ENCODE results near the gene PICALM. TPM values are rescaled to one million over a fixed set of nuclear protein-coding genes. Genes with fewer than 3 reads are reported as not detected.

Gene PICALM
- total and polyA plus RNA-seq, 2 of the 13 experiments (the other 11 are each of a cell fraction or from before 2014, with no cell fraction given) = 97.6 to 154 TPM

GRCh38 chr11:86003654-86004053, 65.2 kb downstream of the PICALM start:
- ChIA-PET CTCF (ENCODE audit: low intra/inter-chr PET ratio, low total read pairs) (no interaction called here), POLR2A (no interaction called here)
- DNase-seq (ENCODE audit: low spot score) (no peak), ATAC-seq (no peak), FAIRE-seq (no peak)
- no TSS peak for BruUV-seq (replicated peaks)
- Histone ChIP-seq H3K4me2 (ENCODE audit: low read depth, low read length) (no peak overlapping the region), H3K9me3 (ENCODE audit: low read length) (no peaks in the 10 kb centered on the region), H3K4me1 (ENCODE audit: insufficient read depth, low read length) (no peaks in the 10 kb centered on the region), H3K27ac (ENCODE audit: extremely low read length, insufficient read depth, low read length) (no peak overlapping the region), H3K4me3 (replicated peaks in 1 of 3; ENCODE audit: insufficient read depth in 1 of 3, low read depth in 2 of 3, low read length in 3 of 3) (no peak overlapping the region), H3K9ac (ENCODE audit: insufficient read depth, low read depth, low read length) (no peak overlapping the region), H3K79me2 (ENCODE audit: insufficient read depth, low read length) (no peaks in the 10 kb centered on the region), H4K20me1 (ENCODE audit: insufficient read depth, low read length) (no peaks in the 10 kb centered on the region), H3K36me3 (replicated peaks in 1 of 2; ENCODE audit: control insufficient read depth in 1 of 2, insufficient read depth in 2 of 2, low read length in 2 of 2) (peaks cover 9 to 76% of the 10 kb centered on the region in 2 experiments), H2AFZ (ENCODE audit: low read length) (no peak overlapping the region), H3K27me3 (ENCODE audit: control insufficient read depth in 1 of 2, insufficient read depth in 2 of 2, low read length in 2 of 2) (no peaks in the 10 kb centered on the region)
- TF ChIP-seq SMAD3 (CRISPR knock-in tag; IDR thresholded peaks at IDR 0.05) (no peak), ZNF883 (CRISPR knock-in tag; IDR thresholded peaks at IDR 0.05; ENCODE audit: not compliant biosample characterization) (no peak), CENPX (CRISPR knock-in tag; IDR thresholded peaks at IDR 0.05) (no peak), CREM (IDR thresholded peaks at IDR 0.05) (no peak), CREM (CRISPR knock-in tag; IDR thresholded peaks at IDR 0.05) (no peak), ZNF280B (CRISPR knock-in tag; IDR thresholded peaks at IDR 0.05; ENCODE audit: borderline replicate concordance) (no peak), FOXM1 (CRISPR knock-in tag; IDR thresholded peaks at IDR 0.05) (no peak), DNMT1 (CRISPR knock-in tag; IDR thresholded peaks at IDR 0.05) (no peak), KDM3A (CRISPR knock-in tag; IDR thresholded peaks at IDR 0.05; ENCODE audit: low read depth) (no peak), KLF11 (CRISPR knock-in tag; IDR thresholded peaks at IDR 0.05) (no peak), CC2D1A (CRISPR knock-in tag; IDR thresholded peaks at IDR 0.05) (no peak), FOXJ3 (CRISPR knock-in tag; IDR thresholded peaks at IDR 0.05; ENCODE audit: borderline replicate concordance) (no peak), KMT2B (CRISPR knock-in tag; IDR thresholded peaks at IDR 0.05) (no peak), HDAC6 (IDR thresholded peaks at IDR 0.05; ENCODE audit: low read depth, low read length) (no peak), MXD1 (CRISPR knock-in tag; IDR thresholded peaks at IDR 0.05) (no peak), ZNF792 (CRISPR knock-in tag; IDR thresholded peaks at IDR 0.05) (no peak), GTF2F1 (IDR thresholded peaks at IDR 0.05; ENCODE audit: low read length) (no peak), NFIB (CRISPR knock-in tag; IDR thresholded peaks at IDR 0.05; ENCODE audit: borderline replicate concordance) (no peak), NBN (conservative IDR thresholded peaks at IDR 0.05) (no peak)
- TF ChIP-seq, protein P1, sequence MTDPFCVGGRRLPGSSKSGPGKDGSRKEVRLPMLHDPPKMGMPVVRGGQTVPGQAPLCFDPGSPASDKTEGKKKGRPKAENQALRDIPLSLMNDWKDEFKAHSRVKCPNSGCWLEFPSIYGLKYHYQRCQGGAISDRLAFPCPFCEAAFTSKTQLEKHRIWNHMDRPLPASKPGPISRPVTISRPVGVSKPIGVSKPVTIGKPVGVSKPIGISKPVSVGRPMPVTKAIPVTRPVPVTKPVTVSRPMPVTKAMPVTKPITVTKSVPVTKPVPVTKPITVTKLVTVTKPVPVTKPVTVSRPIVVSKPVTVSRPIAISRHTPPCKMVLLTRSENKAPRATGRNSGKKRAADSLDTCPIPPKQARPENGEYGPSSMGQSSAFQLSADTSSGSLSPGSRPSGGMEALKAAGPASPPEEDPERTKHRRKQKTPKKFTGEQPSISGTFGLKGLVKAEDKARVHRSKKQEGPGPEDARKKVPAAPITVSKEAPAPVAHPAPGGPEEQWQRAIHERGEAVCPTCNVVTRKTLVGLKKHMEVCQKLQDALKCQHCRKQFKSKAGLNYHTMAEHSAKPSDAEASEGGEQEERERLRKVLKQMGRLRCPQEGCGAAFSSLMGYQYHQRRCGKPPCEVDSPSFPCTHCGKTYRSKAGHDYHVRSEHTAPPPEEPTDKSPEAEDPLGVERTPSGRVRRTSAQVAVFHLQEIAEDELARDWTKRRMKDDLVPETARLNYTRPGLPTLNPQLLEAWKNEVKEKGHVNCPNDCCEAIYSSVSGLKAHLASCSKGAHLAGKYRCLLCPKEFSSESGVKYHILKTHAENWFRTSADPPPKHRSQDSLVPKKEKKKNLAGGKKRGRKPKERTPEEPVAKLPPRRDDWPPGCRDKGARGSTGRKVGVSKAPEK (CRISPR knock-in tag; IDR thresholded peaks at IDR 0.05; ENCODE audit: borderline replicate concordance) = no peak
- TF ChIP-seq, protein P2, sequence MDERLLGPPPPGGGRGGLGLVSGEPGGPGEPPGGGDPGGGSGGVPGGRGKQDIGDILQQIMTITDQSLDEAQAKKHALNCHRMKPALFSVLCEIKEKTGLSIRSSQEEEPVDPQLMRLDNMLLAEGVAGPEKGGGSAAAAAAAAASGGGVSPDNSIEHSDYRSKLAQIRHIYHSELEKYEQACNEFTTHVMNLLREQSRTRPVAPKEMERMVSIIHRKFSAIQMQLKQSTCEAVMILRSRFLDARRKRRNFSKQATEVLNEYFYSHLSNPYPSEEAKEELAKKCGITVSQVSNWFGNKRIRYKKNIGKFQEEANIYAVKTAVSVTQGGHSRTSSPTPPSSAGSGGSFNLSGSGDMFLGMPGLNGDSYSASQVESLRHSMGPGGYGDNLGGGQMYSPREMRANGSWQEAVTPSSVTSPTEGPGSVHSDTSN (CRISPR knock-in tag; IDR thresholded peaks at IDR 0.05) = no peak
- WGBS (ENCODE audit: low lambda C conversion rate) = 80% methylated on average over 2 of the region's 2 CpGs
- intact Hi-C loops (cut with micrococcal nuclease; ENCODE audit: unreplicated experiment) = no loop called here
- in situ Hi-C loops (cut with HindIII; ENCODE audit: extremely low pct_ligation_motif_present, low pct_unique_long_range_greater_than_20kb) = no loop called here
